ENCODE results near the gene CA5A.
"Not testable (repeated sequence)": the region's sequence is repeated elsewhere in the genome, so short reads cannot be mapped to it uniquely, and the experiment has no call there.

Gene CA5A

DNA sequence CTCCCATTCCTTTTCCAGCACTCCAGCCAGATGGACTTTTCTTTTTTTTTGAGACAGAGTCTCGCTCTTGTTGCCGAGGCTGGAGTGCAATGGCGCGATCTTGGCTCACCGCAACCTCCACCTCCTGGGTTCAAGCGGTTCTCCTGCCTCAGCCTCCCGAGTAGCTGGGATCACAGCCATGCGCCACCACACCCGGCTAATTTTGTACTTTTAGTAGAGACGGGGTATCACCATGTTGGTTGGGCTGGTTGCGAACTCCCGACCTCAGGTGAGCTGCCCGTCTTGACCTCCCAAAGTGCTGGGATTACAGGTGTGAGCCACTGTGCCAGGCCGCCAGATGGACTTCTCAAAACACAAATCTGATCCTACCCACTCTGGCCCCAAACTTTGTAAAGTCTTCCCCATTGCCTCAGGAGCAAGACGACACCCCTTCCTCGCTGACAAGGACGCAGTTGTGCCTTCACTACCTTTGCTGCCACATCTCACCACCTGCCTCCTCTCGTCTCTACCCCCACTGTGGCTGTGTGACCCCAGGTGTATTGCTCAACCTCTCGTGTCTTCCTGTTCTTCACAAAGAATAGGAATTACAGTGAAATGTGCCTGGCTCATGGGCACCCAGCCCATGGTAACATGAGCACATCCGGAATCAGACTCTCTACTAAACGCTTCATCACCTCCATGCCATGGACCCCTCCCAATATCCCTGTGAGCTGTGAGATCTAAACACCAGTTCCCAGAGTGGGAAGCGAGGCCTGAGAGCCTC is 11.2 kb upstream of the CA5A start:
- no peak for DNase-seq (ENCODE audit: low read depth)

DNA sequence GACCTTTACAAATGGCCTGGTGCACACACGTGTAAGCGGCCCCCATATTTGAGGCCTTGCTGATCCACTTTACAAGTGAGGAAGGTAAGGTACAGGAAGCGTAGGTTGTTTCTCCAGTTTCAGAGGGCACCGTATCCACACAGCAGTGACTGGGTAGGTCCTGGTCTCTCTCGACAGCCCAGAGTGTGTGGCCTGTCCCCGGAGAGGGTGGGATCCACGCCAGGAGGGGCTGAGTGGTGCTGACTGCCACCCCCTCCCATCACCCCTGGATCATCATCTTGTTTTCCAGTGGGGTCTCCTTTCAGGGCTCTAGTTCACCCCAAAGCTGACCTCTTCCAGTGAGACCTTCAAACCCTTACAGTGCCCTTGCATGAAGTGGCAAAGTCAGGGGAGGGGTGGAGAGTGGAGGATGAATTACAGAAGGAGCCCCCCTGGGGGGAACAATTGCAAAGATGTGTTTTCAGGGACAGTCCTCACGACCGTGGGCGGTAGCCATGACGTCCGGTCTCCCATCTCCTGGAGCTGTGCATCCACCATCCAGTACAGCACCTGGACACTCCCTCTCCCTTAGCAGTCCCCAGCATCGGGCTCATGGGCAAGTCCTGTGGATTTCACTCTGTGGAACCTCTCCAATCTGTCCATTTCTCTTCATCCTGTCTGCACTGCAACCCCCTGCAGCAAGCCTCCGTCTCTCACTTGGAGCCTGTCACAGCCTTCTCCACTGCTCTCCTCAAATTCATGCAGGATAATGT is 10.4 kb upstream of the CA5A start:
- DNase-seq (ENCODE audit: low read depth): no peak

GRCh38 chr16:87945351-87946042 is 9.2 kb upstream of the CA5A start:
- DNase-seq (ENCODE audit: low read depth): no peak

- DNase-seq (ENCODE audit: low read depth): no peak
These were observed 6.4 kb upstream of the CA5A start for GRCh38 chr16:87942680-87943079.

DNA sequence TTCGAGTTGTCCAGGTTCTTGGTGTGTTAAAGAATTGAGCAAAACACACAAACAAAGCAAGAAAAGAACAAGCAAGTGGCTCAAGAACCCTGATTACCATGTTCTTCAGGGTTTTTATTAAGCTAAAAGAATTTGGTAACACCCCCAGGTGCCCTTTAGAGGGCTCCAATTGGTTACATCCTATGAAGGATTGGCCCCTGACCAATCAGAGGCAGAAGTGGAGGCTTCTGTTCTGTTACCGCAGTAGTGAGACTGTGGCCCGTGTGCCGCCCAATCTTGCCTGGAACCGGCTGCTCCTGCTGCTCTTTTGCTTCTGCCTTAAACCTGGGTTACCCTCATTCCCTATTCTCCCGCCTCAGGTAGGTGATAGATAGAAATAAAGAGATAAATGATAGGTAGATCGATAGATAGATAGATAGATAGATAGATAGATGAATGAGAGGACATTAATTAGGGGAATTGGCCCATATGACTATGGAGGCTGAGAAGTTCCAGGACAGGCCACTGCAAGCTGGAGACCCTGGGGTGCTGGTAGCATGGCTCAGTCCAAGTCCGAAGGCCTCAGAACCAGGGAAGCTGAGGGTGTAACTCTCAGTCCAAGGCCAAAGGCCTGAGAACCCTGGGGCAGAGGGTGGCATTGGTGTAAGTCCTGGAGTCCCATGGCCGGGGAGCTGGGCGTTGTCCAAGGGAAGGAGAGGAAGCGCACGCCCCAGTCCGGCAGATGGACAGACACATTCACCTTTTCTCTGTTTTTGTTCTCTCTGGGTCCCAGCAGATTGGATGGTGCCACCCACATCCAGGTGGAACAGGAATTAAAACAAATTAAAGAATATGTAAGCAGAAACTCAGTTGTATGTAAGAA is 3.5 kb upstream of the CA5A start:
- DNase-seq (ENCODE audit: low read depth): no peak

DNA sequence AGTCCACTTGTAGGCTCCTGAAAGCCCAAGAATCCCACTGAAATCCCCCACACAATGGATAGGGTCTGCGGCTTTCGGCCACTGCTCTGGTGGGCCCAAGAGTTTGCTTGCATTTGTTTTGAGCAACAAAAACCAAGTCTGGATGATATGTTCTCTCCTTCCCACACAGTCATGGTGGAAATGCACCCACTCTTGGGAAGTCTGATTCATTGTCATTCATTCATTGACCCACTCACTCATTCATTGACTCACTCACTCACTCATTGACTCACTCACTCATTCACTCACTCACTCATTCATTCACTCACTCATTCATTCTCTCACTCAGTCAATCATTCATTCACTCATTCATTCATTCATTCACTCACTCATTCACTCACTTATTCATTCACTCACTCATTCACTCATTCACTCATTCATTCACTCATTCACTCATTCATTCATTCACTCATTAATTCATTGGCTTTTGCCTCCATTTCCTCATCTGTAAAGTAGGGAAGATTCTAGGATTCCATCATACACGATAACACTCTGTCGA is 2.2 kb upstream of the CA5A start:
- no peak for DNase-seq (ENCODE audit: low read depth)

DNA sequence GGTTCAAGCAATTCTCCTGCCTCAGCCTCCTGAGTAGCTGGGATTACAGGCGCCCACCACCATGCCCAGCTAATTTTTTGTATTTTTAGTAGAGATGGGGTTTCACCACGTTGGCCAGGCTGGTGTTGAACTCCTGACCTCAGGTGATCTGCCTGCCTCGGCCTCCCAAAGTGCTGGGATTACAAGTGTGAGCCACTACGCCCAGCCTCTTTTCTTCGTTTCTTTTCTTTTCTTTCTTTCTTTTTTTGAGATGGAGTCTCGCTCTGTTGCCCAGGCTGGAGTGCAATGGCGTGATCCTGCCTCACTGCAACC is 858 bp upstream of the CA5A start:
- DNase-seq (ENCODE audit: low read depth): not testable (repeated sequence)

DNA sequence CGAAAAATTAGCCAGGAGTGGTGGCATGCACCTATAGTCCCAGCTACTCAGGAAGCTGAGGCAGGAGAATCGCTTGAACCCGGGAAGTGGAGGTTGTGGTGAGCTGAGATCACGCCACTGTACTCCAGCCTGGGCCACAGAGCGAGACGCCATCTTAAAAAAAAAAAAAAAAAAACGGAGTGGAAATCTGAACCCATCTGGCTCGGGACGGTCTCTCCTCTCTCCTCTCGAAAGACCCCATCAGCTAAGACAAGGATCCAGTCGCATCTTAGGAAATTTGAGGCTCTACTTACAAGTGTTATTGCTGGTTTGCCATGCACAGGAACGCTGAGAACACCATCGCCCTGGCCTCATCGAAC is 334 bp downstream of the CA5A start:
- DNase-seq (ENCODE audit: low read depth): not testable (repeated sequence)

DNA sequence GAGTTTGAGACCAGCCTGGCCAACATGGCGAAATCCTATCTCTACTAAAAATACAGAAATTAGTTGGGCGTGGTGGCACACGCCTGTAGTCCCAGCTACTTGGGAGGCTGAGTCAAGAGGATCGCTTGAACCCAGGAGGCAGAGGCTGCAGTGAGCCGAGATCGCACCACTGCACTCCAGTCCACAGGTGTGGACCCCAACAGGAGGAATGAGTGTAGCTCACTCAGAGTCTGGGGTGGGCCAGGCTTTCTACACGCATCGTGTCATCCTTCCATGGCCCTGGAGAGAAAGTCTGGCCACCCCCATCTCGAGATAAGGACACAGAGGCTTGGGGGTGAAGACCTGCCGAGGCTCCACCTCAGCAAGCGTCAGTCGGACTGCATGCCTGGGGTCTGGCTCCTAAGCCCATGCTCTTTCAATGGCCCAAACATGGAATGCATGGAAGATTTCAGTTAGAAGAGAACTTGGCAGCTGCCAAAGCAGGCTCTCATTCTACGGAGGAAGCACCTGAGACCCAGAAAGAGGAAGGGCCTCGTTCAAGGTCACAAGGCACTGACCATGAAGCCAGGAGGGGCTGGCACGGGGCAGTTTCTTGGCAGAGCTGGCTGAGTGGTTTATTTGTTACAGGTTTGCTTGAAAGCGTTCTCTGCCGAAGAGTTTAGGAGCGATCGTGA is 1.4 kb downstream of the CA5A start:
- DNase-seq (ENCODE audit: low read depth): not testable (repeated sequence)

- no peak for DNase-seq (ENCODE audit: low read depth)
These were observed 3.2 kb downstream of the CA5A start for GRCh38 chr16:87933140-87933495.

GRCh38 chr16:87932475-87933139 is 3.7 kb downstream of the CA5A start:
- DNase-seq (ENCODE audit: low read depth): not testable (repeated sequence)

DNA sequence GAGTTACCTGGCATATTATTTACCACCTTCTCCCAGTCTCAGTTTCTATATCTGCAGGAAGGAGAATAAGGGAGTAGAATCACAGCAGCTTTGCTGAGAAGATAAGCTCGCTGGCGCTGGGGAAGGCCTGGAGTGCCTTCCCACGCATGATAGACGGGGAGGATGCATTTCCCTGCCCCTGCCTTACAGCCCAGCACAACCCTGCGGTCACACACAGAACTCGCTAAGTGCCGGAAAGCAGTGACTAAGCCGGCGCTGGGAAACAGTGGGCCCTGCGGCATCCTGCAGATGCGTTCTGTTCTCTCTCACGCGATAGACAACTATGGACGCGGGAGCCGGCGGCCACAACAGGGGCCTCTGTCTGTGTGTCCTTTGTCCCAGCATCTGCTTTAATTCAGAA is 4.8 kb downstream of the CA5A start:
- DNase-seq (ENCODE audit: low read depth): no peak

- DNase-seq (ENCODE audit: low read depth): no peak
These were observed 5.9 kb downstream of the CA5A start for GRCh38 chr16:87930456-87930855.

GRCh38 chr16:87929986-87930385 is 6.3 kb downstream of the CA5A start:
- DNase-seq (ENCODE audit: low read depth): no peak

DNA sequence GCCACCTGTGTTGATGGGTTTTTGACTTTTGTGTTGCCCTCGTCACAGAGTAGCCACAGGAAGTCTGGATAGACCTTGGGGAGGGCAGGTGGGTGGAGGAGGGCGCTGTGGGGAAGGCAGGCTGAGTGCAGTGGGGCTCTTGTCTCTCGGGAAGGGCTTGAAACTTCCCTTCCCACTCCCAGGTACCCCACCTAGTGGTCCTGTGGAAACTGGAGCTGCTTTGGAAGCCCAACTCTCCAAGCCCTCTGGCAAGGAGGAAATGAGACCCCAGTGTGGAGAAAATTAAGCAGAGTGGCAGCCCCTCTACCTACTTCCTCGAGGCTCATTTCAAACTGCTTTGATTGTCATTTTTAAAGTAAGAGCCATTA is 9.2 kb downstream of the CA5A start:
- no peak for DNase-seq (ENCODE audit: low read depth)

- DNase-seq (ENCODE audit: low read depth): no peak
These were observed 9.8 kb downstream of the CA5A start for GRCh38 chr16:87926246-87927194.

DNA sequence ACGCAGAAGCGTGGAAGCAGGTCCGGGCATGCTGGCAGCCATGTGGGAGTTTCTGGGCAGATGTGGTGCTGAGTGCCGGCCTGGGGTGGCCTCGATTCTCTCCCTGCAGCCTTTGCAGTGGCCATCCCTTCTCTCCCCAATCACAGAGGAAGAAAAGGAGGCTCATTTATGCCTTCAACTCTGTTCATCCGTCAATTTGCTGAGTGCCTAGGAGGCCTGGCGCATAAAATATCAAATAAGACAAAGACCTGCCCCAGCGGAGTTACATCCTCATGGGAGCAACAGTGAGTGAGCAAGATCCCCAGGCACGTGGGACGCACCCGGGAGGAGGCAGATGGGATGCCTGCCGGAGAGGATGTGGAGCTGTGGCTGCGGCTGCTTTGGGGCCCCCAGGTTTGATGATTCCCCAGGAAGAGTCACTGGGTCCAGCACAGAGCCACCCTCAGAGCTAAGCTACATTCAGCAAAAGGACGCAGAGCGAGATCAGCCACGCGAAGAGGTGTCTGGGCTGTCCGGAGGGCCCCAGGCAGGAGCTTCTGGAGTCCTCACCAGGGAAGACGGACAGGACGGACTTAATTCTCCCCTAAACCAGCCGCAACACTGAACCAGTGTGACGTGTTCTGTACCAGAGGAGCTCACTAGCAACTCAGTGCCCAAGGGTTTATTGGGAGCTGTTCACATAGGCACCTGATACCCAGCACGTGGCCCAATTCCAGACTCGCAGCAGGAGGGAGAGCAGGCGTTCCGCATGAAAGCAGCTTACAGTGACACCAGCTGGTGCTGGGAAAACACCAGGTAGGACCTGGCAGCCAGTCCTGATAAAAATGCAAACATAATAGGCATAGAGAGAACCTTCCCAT is 11.3 kb downstream of the CA5A start:
- no peak for DNase-seq (ENCODE audit: low read depth)

DNA sequence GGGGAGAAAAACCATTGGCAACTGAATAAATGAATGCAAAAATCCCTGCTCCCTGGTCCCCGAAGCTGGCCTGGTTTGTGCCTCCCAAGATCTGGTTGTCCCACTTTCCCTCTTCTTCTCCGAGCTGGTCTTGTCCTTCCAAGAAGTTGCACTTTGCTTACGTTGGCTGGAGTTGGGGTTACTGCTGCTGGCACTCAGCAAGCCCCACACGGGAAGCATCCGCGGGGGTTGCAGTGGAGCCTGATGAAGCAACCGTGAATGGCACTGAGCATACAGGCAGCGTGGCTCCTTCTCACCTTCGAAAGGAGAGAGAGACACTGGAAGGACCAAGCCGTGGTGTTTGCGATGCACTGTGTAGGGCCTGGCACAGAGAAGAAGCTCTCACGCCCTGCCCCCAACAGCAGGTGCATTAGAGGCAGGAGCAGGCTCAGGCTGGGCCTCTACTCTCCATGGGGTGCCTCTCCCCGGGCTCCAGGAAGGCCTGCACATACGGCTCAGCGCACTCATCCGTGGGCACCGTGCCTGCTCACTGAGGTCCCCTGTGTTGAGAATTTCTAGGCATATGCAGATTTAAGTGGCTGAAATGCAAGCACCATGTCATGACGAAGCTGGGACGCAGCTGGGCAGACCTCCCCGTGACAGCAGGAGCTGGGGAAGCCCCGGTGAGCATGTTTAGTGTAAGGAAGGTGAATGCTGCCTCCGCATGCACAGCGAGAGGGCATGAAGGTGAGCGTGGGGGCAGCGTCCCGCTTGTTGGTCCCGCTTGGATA is 12.1 kb downstream of the CA5A start:
- no peak for DNase-seq (ENCODE audit: low read depth)

Data from T-helper 22 cell (primary cell).